ENCODE measurements around the gene SUN3.

SUN3 gene

DNA sequence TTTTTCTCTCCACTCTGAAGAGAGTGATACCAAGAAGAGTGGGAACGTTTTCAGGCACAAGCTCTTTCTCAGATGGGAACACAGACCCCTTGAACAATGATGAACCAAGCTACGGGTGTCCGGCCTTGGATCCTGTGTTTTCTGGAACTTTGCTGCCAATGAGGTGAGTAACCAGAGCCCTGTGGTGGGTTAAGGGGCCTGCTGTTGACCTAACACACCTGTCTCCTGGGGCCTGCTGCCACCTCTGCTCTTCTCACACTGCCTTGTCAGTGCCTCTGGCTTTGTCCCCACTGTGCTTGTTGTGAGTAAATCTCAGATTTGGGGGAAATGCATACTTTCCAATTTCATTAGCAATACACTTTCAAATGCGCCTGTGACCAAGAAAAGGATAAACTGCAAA, 79.2 kb downstream of the SUN3 start:
- H3K9ac ChIP-seq, result no peak overlapping the region
- TF ChIP-seq, protein P1, sequence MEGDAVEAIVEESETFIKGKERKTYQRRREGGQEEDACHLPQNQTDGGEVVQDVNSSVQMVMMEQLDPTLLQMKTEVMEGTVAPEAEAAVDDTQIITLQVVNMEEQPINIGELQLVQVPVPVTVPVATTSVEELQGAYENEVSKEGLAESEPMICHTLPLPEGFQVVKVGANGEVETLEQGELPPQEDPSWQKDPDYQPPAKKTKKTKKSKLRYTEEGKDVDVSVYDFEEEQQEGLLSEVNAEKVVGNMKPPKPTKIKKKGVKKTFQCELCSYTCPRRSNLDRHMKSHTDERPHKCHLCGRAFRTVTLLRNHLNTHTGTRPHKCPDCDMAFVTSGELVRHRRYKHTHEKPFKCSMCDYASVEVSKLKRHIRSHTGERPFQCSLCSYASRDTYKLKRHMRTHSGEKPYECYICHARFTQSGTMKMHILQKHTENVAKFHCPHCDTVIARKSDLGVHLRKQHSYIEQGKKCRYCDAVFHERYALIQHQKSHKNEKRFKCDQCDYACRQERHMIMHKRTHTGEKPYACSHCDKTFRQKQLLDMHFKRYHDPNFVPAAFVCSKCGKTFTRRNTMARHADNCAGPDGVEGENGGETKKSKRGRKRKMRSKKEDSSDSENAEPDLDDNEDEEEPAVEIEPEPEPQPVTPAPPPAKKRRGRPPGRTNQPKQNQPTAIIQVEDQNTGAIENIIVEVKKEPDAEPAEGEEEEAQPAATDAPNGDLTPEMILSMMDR (IDR thresholded peaks at IDR 0.05), result no peak
- no peaks in the 10 kb centered on the region for H3K27me3 ChIP-seq (ENCODE audit: control insufficient read depth, insufficient read depth, low read length)
- no peak overlapping the region for H3K4me3 ChIP-seq (ENCODE audit: low read depth, low read length)
- no peaks in the 10 kb centered on the region for H3K79me2 ChIP-seq
- H3K9me3 ChIP-seq (ENCODE audit: control insufficient read depth, low read length), result no peaks in the 10 kb centered on the region
- peaks cover 13% of the 10 kb centered on the region for H3K4me1 ChIP-seq
- no peak overlapping the region for H3K4me2 ChIP-seq (ENCODE audit: low read length)
- no peak overlapping the region for H2AFZ ChIP-seq
- no peak overlapping the region for H3K27ac ChIP-seq
- no peaks in the 10 kb centered on the region for H3K36me3 ChIP-seq (ENCODE audit: control insufficient read depth, insufficient read depth, low read length)

DNA sequence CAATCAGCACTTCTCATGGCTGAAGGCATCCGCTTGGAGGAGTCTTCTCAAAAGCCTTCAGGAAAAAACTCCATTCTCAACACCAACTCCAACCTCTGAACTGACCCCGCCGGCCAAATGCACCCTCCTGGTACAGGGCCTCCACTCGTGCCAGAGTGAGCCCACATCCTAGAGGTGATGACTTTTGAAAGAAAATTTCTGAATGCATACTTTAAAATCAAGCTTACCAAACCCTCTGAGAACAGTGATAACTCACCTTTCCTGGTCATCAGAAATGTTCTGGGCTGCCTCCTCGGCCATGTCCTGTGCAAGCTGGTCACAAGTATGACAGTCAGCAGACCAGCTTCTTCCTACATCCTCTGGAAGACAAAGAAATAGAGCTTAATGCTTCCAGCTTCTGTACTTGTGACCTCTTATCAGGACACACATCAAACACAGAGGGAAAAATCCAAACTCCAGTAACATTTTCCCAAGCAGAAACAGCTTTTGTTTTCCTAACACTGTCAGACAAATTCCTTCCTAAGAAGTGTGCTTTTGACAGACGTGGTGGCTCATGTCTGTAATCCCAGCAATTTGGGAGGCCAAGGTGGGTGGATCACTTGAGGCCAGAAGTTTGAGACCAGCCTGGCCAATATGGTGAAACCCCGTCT, 80.6 kb downstream of the SUN3 start, which contains the start of gene PKD1L1:
PKD1L1 (minus strand) TSS at position 326 of the 650 bp plus-strand sequence; CDS start at position 300, 26 bp downstream.
- Histone ChIP-seq H2AFZ (no peak within 1 kb of the TSS), H3K4me1 (peaks cover 13% of the 10 kb centered on the region), H3K36me3 (ENCODE audit: control insufficient read depth, insufficient read depth, low read length) (no peaks in the 10 kb centered on the region), H3K27me3 (ENCODE audit: control insufficient read depth, insufficient read depth, low read length) (no peaks in the 10 kb centered on the region), H3K27ac (peak within 1 kb of the TSS; percentile 42), H3K9me3 (ENCODE audit: control insufficient read depth, low read length) (no peaks in the 10 kb centered on the region), H3K9ac (no peak within 1 kb of the TSS), H3K4me2 (ENCODE audit: low read length) (no peak within 1 kb of the TSS), H3K4me3 (ENCODE audit: low read depth, low read length) (no peak within 1 kb of the TSS), H3K79me2 (no peaks in the 10 kb centered on the region)
- TF ChIP-seq, protein P1 (IDR thresholded peaks at IDR 0.05), result no peak

DNA sequence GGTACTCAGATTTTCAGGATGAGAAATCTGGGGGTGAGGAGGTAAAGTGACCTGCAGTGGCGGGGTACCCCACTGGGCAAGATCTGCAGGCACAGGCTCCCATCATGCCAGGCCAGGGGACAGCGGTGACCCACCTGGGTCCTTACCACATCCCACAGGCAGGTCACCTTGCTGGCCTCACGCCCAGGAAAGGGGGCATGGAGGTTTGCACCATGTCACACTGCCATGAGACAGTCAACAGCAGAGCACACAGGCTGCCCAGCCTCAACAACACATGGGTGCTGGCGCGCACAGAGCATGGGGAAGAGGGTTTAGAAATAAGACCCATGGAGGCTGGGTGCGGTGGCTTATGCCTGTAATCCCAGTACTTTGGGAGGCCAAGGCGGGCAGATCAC, 81.6 kb downstream of the SUN3 start:
- Histone ChIP-seq H3K36me3 (ENCODE audit: control insufficient read depth, insufficient read depth, low read length) (no peaks in the 10 kb centered on the region), H3K27ac (peak overlapping the region; percentile 42), H3K4me3 (ENCODE audit: low read depth, low read length) (no peak overlapping the region), H3K27me3 (ENCODE audit: control insufficient read depth, insufficient read depth, low read length) (no peaks in the 10 kb centered on the region), H3K9ac (no peak overlapping the region), H3K79me2 (no peaks in the 10 kb centered on the region), H2AFZ (no peak overlapping the region), H3K4me2 (ENCODE audit: low read length) (no peak overlapping the region), H3K4me1 (peaks cover 13% of the 10 kb centered on the region), H3K9me3 (ENCODE audit: control insufficient read depth, low read length) (no peaks in the 10 kb centered on the region)
- TF ChIP-seq, protein P1 (IDR thresholded peaks at IDR 0.05), result no peak

DNA sequence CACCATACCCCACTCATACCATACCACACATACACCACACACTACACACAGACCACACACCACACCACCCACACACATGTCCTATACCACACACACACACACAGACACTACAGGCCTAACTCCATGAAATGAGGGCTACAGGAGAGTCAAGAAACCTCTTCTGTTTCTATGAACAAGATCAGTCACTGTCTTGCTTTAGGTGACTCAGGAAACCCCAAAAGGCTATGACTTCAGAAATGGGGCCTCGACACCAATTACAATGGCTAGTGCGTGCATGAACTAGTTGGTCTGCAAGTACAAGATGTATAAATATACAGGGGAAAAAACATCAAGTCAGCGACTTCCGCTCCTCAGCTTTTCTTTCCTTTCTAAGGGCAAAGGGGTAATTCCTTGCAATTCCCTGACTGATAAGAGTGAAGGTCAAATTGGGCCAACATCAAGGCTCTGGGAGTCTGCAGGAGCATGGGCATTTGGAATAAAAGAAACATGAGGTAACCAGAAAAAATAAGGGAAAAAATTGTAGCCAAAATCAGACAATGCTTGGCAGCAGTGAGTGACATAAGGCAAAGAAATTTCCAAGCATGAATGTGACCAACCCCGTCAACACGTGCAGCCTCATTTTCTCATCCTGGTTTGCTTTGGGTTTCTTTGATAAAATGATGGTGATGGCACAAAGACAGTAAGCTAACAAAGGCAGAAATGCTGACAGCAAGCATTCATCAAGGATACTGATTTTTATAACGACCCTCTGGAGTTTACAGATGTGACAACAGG, 82.1 kb downstream of the SUN3 start:
- H3K4me1 ChIP-seq, result peaks cover 10% of the 10 kb centered on the region
- H3K9ac ChIP-seq, result no peak overlapping the region
- TF ChIP-seq, protein P1 (IDR thresholded peaks at IDR 0.05), result no peak
- no peaks in the 10 kb centered on the region for H3K79me2 ChIP-seq
- peak overlapping the region; percentile 42 for H3K27ac ChIP-seq
- no peak overlapping the region for H3K4me3 ChIP-seq (ENCODE audit: low read depth, low read length)
- no peaks in the 10 kb centered on the region for H3K27me3 ChIP-seq (ENCODE audit: control insufficient read depth, insufficient read depth, low read length)
- H2AFZ ChIP-seq, result no peak overlapping the region
- no peaks in the 10 kb centered on the region for H3K36me3 ChIP-seq (ENCODE audit: control insufficient read depth, insufficient read depth, low read length)
- no peaks in the 10 kb centered on the region for H3K9me3 ChIP-seq (ENCODE audit: control insufficient read depth, low read length)
- no peak overlapping the region for H3K4me2 ChIP-seq (ENCODE audit: low read length)
